ENCODE results near the gene ANKRD39. TPM values are rescaled to one million over a fixed set of nuclear protein-coding genes. Genes with fewer than 3 reads are reported as not detected.

Gene ANKRD39
- total and polyA plus RNA-seq, 12 donors, result 9.2 to 49.5 (median 22.5) TPM

DNA sequence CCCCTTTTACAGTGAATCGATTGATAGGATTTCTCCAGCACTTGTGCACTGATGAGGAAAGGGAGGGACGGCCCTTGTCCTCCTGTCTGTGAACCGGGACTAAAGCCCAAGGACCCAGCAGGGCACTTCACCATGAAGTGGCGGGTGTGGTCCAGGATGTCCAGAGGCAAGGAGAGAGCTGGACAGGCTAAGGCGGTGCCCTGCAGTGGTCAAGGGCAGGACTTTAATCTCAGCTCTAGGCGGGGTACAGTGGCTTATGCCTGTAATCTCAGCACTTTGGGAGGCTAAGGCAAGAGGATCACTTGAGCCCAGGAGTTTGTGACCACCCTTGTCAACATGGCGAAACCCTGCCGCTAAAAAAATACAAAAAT lies 40.3 kb upstream of the ANKRD39 start:
- no peak overlapping the region for H3K27ac ChIP-seq
- H3K9me3 ChIP-seq (replicated peaks in 1 of 3), result no peaks in the 10 kb centered on the region
- no peak overlapping the region for H3K4me3 ChIP-seq
- intact Hi-C loops (cut with DNase I), result no loop called here
- no peaks in the 10 kb centered on the region for H3K36me3 ChIP-seq (replicated peaks in 1 of 2)
- no peaks in the 10 kb centered on the region for H3K27me3 ChIP-seq
- WGBS, 4 donors, result 78 to 89% (median 88%) methylated on average over 3 to 8 of the region's 8 CpGs
- TF ChIP-seq, protein P1, sequence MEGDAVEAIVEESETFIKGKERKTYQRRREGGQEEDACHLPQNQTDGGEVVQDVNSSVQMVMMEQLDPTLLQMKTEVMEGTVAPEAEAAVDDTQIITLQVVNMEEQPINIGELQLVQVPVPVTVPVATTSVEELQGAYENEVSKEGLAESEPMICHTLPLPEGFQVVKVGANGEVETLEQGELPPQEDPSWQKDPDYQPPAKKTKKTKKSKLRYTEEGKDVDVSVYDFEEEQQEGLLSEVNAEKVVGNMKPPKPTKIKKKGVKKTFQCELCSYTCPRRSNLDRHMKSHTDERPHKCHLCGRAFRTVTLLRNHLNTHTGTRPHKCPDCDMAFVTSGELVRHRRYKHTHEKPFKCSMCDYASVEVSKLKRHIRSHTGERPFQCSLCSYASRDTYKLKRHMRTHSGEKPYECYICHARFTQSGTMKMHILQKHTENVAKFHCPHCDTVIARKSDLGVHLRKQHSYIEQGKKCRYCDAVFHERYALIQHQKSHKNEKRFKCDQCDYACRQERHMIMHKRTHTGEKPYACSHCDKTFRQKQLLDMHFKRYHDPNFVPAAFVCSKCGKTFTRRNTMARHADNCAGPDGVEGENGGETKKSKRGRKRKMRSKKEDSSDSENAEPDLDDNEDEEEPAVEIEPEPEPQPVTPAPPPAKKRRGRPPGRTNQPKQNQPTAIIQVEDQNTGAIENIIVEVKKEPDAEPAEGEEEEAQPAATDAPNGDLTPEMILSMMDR (IDR thresholded peaks at IDR 0.05), result no peak
- TF ChIP-seq POLR2A (IDR thresholded peaks at IDR 0.05), result no peak
- H3K4me1 ChIP-seq (replicated peaks in 1 of 2), result peaks cover 0 to 4% of the 10 kb centered on the region in 2 donors
- DNase-seq, result no peak

DNA sequence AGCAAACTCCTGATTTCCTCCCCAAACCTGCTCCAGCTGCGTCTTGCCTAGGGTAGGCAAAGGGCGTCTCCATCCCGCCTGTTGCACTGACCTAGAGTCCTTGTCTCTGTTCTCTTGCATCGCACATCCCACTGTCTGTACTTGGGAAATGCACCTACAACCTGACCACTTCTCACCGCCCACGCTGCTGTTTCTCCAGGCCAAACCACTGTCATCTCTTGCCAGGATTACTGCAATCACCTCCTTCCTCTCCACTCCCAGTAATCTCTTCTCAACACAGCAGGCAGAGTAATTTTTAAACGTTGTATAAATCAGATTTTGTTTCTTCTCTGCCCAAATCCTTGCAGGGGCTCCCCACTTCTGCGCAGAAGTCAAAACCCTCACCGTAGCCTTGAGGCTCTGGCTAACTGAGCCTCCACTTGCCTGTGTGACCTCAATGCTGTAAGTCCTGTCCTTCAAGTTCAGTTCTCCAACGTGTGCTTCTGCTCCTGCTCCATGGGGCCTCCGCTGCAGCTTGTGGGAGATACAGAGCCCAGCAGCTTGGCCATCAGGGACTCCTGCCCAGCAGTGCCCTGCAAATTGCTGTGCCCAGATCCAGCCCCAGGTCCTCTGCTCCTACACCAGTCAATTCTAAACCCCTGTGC lies 39.8 kb upstream of the ANKRD39 start:
- Histone ChIP-seq H3K9me3 (replicated peaks in 1 of 3) (no peaks in the 10 kb centered on the region), H3K4me3 (no peak overlapping the region), H3K27ac (no peak overlapping the region), H3K36me3 (replicated peaks in 1 of 2) (no peaks in the 10 kb centered on the region), H3K27me3 (no peaks in the 10 kb centered on the region), H3K4me1 (replicated peaks in 1 of 2) (peaks cover 0 to 4% of the 10 kb centered on the region in 2 donors)
- 74 to 88% (median 77%) methylated on average over 11 of the region's 11 CpGs for WGBS, 4 donors
- TF ChIP-seq POLR2A (IDR thresholded peaks at IDR 0.05), result no peak
- TF ChIP-seq, protein P1 (IDR thresholded peaks at IDR 0.05), result no peak
- no peak for DNase-seq
- intact Hi-C loops (cut with DNase I), result no loop called here

DNA sequence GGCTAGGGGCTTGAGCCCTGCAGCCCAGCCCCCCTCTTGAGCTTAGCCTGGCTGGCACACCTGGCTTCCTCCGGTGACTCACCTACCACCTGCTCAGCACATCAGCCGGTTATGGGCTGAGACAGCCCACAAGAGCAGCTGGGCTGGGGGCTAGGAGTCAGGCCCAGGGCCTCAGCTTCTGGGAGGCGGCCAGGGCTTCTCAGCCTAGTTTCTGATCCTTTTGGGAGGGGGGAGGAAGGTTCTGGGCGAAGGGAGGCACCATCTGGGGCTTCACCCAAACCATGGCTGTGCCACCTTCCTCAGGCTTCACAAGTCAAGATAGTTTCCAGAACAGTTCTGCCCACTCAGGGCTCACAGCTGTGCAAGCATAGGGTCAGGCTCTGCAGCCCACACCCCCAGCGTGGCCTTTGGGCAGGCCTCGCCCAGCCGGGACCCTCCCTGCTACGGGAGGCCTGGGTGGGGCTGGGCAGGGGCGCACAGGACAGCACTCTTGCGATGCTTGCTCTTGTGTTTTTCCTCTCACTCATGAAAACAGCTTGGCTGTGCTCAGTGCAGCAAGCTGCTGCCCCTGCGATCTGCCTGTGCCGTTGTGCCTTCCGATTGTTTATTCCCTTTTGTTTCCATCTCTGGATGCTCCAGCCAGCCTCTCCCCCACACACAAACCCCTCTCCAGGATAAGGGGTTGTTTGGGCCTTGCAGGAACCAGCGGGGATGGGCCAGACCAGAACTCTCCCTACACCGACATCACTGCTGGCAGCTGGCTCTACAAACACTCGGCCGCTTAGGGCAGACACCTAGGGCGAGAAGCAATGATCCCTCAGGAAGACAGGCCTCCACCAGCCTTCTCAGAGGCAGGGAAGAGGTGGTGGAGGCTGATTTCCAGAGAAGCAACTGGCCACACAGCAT lies 38.2 kb upstream of the ANKRD39 start:
- no peaks in the 10 kb centered on the region for H3K9me3 ChIP-seq (replicated peaks in 1 of 3)
- H3K27me3 ChIP-seq, result no peaks in the 10 kb centered on the region
- WGBS, 4 donors, result 82 to 86% (median 84%) methylated on average over 15 to 18 of the region's 18 CpGs
- no peak overlapping the region for H3K4me3 ChIP-seq
- intact Hi-C loops (cut with DNase I), result no loop called here
- no peak for DNase-seq
- H3K4me1 ChIP-seq (replicated peaks in 1 of 2), result peaks cover 0 to 13% of the 10 kb centered on the region in 2 donors
- H3K27ac ChIP-seq, result no peak overlapping the region
- TF ChIP-seq, protein P1 (IDR thresholded peaks at IDR 0.05), result no peak
- no peak for TF ChIP-seq POLR2A (IDR thresholded peaks at IDR 0.05)
- H3K36me3 ChIP-seq (replicated peaks in 1 of 2), result no peaks in the 10 kb centered on the region

DNA sequence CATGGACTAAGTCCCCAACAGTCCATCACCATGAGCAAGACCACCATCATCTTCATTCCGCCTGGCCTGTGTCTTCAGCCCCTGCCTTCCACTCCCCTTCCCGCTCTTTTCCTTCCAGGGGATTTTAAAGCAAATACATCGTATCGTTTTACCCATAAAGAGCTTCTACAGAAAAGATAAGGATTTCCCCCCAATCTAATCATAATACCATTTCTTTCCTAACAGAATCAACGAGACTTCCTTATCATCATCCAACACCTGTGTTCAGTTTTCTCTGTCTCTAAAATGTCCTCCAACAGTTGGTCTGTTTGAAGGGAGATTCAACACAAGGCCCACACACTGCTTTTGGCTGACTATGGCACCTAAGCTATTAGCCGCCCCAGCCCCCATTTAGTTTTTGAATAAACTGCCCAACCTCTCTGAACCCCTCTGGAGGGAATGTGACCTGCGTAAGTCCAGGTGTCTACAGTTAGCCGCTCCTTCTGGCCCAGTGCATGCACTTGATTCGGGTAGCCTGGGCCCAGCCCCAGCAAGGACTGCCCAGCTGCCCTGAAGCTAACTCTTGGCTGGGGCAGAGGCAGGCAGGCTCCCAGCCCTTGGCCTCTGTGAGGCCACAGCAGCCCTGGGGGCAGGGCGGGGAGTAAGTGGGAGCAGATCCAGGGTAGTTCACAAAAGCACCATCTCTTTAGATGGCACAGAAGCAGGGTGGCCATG lies 37.4 kb upstream of the ANKRD39 start:
- Histone ChIP-seq H3K27ac (no peak overlapping the region), H3K9me3 (replicated peaks in 1 of 3) (no peaks in the 10 kb centered on the region), H3K4me3 (no peak overlapping the region), H3K36me3 (replicated peaks in 1 of 2) (no peaks in the 10 kb centered on the region), H3K27me3 (no peaks in the 10 kb centered on the region), H3K4me1 (replicated peaks in 1 of 2) (peaks cover 0 to 13% of the 10 kb centered on the region in 2 donors)
- 86 to 89% (median 88%) methylated on average over 6 to 10 of the region's 10 CpGs for WGBS, 4 donors
- no peak for TF ChIP-seq POLR2A (IDR thresholded peaks at IDR 0.05)
- TF ChIP-seq, protein P1 (IDR thresholded peaks at IDR 0.05), result no peak
- no peak for DNase-seq
- intact Hi-C loops (cut with DNase I), result no loop called here

Data from adrenal gland (tissue), 12 donors.